GM23338 (cell line): ENCODE results near the gene FILIP1. TPM values are rescaled to one million over a fixed set of nuclear protein-coding genes. Genes with fewer than 3 reads are reported as not detected.

Experiments
- ATAC-seq: fragments of 200-7000 bp; cut with Tn5 transposase; 3 replicates; pipeline ENCODE4 v1.9.1; 2020
- DNase-seq: peaks from one replicate; pipeline ENCODE4 v3.0.0-alpha.2; 2015; ENCODE audit warnings: low spot score
- H2AFZ ChIP-seq: fragments of 200-600 bp; sonication (generic); 2 replicates; pipeline ENCODE4 v1.8.0; 2016; ENCODE audit warnings: antibody characterized with exemption, mild to moderate bottlenecking, moderate library complexity
- H3F3A ChIP-seq: fragments of 200-600 bp; sonication (generic); replicated peaks from 2 replicates; pipeline ENCODE4 v1.8.0; 2017; ENCODE audit warnings: antibody characterized with exemption, mixed run types, low read depth
- H3K27ac ChIP-seq: fragments of 200-600 bp; sonication (generic); 2 replicates; pipeline ENCODE4 v1.6.1; 2016; ENCODE audit warnings: low read depth
- H3K27me3 ChIP-seq: fragments of 200-600 bp; sonication (generic); 2 replicates; pipeline ENCODE4 v1.8.0; 2016; ENCODE audit warnings: mild to moderate bottlenecking, mixed run types, moderate library complexity; ENCODE audit not compliant: insufficient read depth
- H3K36me3 ChIP-seq: fragments of 200-600 bp; sonication (generic); 2 replicates; pipeline ENCODE4 v1.8.0; 2016; ENCODE audit warnings: mild to moderate bottlenecking; ENCODE audit not compliant: insufficient read depth
- H3K4me1 ChIP-seq: fragments of 200-600 bp; sonication (generic); 2 replicates; pipeline ENCODE4 v1.8.0; 2016; ENCODE audit warnings: mild to moderate bottlenecking, moderate library complexity; ENCODE audit not compliant: insufficient read depth
- H3K4me2 ChIP-seq: fragments of 200-600 bp; sonication (generic); 2 replicates; pipeline ENCODE4 v1.7.1; 2017; ENCODE audit warnings: mixed run types
- H3K4me3 ChIP-seq: fragments of 200-600 bp; sonication (generic); 2 replicates; pipeline ENCODE4 v1.6.1; 2016; ENCODE audit warnings: mixed run types
- H3K79me2 ChIP-seq: fragments of 200-600 bp; sonication (generic); replicated peaks from 2 replicates; pipeline ENCODE4 v1.8.0; 2017; ENCODE audit warnings: mild to moderate bottlenecking; ENCODE audit not compliant: insufficient read depth
- H3K9me2 ChIP-seq: fragments of 200-600 bp; sonication (generic); 2 replicates; pipeline ENCODE4 v1.8.0; 2017; ENCODE audit not compliant: insufficient read depth
- H4K20me1 ChIP-seq: fragments of 200-600 bp; sonication (generic); replicated peaks from 2 replicates; pipeline ENCODE4 v1.8.0; 2017; ENCODE audit warnings: mild to moderate bottlenecking; ENCODE audit not compliant: insufficient read depth
- H3K27ac Mint-ChIP-seq: 2 replicates; pipeline ENCODE4 v1.8.0; 2020; ENCODE audit warnings: inconsistent platforms, mild to moderate bottlenecking, moderate library complexity, mixed read lengths
- H3K27me3 Mint-ChIP-seq: 3 replicates; pipeline ENCODE4 v1.8.0; 2022; ENCODE audit warnings: low read depth, mild to moderate bottlenecking, moderate library complexity, mixed read lengths, inconsistent platforms; ENCODE audit not compliant: insufficient read depth, poor library complexity
- H3K36me3 Mint-ChIP-seq: 3 replicates; pipeline ENCODE4 v1.8.0; 2021; ENCODE audit warnings: low read depth, mild to moderate bottlenecking, inconsistent platforms, moderate library complexity, mixed read lengths
- H3K4me1 Mint-ChIP-seq: 3 replicates; pipeline ENCODE4 v1.8.0; 2020; ENCODE audit warnings: mild to moderate bottlenecking, inconsistent platforms, mixed read lengths
- H3K4me3 Mint-ChIP-seq: 3 replicates; pipeline ENCODE4 v1.8.0; 2021; ENCODE audit warnings: moderate library complexity, mild to moderate bottlenecking, inconsistent platforms, mixed read lengths
- H3K9me3 Mint-ChIP-seq: 3 replicates; pipeline ENCODE4 v1.8.0; 2020; ENCODE audit warnings: moderate library complexity, mild to moderate bottlenecking, inconsistent platforms, mixed read lengths
- CREB1 ChIP-seq: fragments of 250-450 bp; sonication (Bioruptor Pico); IDR thresholded peaks from 2 replicates; pipeline ENCODE4 v1.5.0; 2020; ENCODE audit warnings: low read depth, mild to moderate bottlenecking, moderate library complexity
- ETS1 ChIP-seq: IDR thresholded peaks from 2 replicates; pipeline ENCODE4 v1.6.1; 2016; ENCODE audit warnings: antibody characterized with exemption
- EZH2 ChIP-seq: fragments of 200-600 bp; sonication (generic); IDR thresholded peaks from one replicate; pipeline ENCODE4 v1.8.0; 2017; ENCODE audit warnings: antibody characterized with exemption, mild to moderate bottlenecking, low read depth; ENCODE audit not compliant: unreplicated experiment
- JUNB ChIP-seq: IDR thresholded peaks from one replicate; pipeline ENCODE4 v1.6.1; 2016; ENCODE audit warnings: antibody characterized with exemption; ENCODE audit not compliant: unreplicated experiment
- NANOG ChIP-seq: IDR thresholded peaks from 2 replicates; pipeline ENCODE4 v1.6.1; 2016; ENCODE audit warnings: antibody characterized with exemption, borderline replicate concordance
- POLR2AphosphoS5 ChIP-seq: IDR thresholded peaks from 2 replicates; pipeline ENCODE4 v1.6.1; 2016; ENCODE audit warnings: antibody characterized with exemption, low read depth
- REST ChIP-seq: IDR thresholded peaks from one replicate; pipeline ENCODE4 v1.6.1; 2018; ENCODE audit warnings: antibody characterized with exemption; ENCODE audit not compliant: unreplicated experiment
- STAT1 ChIP-seq: IDR thresholded peaks from one replicate; pipeline ENCODE4 v1.6.1; 2016; ENCODE audit warnings: antibody characterized with exemption; ENCODE audit not compliant: unreplicated experiment
- ZNF114 ChIP-seq: fragments of 250-450 bp; sonication (Bioruptor Pico); IDR thresholded peaks from 2 replicates; pipeline ENCODE4 v1.5.0; 2020; ENCODE audit warnings: mild to moderate bottlenecking, moderate library complexity
- ZNF331 ChIP-seq: fragments of 250-450 bp; sonication (Bioruptor Pico); IDR thresholded peaks from 2 replicates; pipeline ENCODE4 v1.5.0; 2020; ENCODE audit warnings: low read depth, mild to moderate bottlenecking, moderate library complexity
- ZNF462 ChIP-seq: fragments of 250-450 bp; sonication (Bioruptor Pico); IDR thresholded peaks from 2 replicates; pipeline ENCODE4 v1.5.0; 2020; ENCODE audit warnings: mild to moderate bottlenecking, moderate library complexity
- polyA plus RNA-seq: library from polyadenylated mRNA; unstranded; fragments of >200 nt; fragmentation: Nextera tagmentation; extraction: Ambion mirVana; gene quantifications from 2 replicates; pipeline ENCODE4 v1.2.1, GENCODE V29; 2016
- total RNA-seq: library from RNA; depleted of rRNA; stranded (reverse); fragments of >200 nt; shearing (Covaris generic); gene quantifications from 2 replicates; pipeline ENCODE4 v1.2.3, GENCODE V29; 2014

The FILIP1 gene
- total and polyA plus RNA-seq, 2 experiments from 2014 or later = 3.7 to 6.4 TPM

GRCh38 chr6:75315978-75316377 lies 177.6 kb downstream of the FILIP1 start:
- no peaks in the 10 kb centered on the region for H3K27me3 ChIP-seq
- TF ChIP-seq ZNF331 (CRISPR knock-in tag) (no peak), JUNB (no peak)
- no peaks in the 10 kb centered on the region for H3K4me1 ChIP-seq
- peaks cover 11% of the 10 kb centered on the region for H3K4me1 Mint-ChIP-seq
- no peaks in the 10 kb centered on the region for H3K9me2 ChIP-seq
- no peaks in the 10 kb centered on the region for H3K9me3 Mint-ChIP-seq
- DNase-seq (no peak), ATAC-seq (no peak)
- no peaks in the 10 kb centered on the region for H3K79me2 ChIP-seq
- no peaks in the 10 kb centered on the region for H4K20me1 ChIP-seq
- no peaks in the 10 kb centered on the region; the same call in 2 of the 3 replicates for H3K36me3 Mint-ChIP-seq
- H3F3A ChIP-seq = no peaks in the 10 kb centered on the region
- H3K4me2 ChIP-seq = no peak overlapping the region
- H3K36me3 ChIP-seq = no peaks in the 10 kb centered on the region
- no peak overlapping the region for H3K27ac Mint-ChIP-seq
- H3K4me3 Mint-ChIP-seq = no peak overlapping the region
- H2AFZ ChIP-seq = no peak overlapping the region
- no peak overlapping the region for H3K27ac ChIP-seq
- no peaks in the 10 kb centered on the region for H3K27me3 Mint-ChIP-seq
- no peak overlapping the region for H3K4me3 ChIP-seq

GRCh38 chr6:75308250-75308988 lies 185.2 kb downstream of the FILIP1 start:
- no peaks in the 10 kb centered on the region for H3K27me3 ChIP-seq
- H3K4me1 Mint-ChIP-seq = no peaks in the 10 kb centered on the region
- H3K4me2 ChIP-seq = 0 out of 2 replicates have a peak overlapping the region, but pooled peaks have one; percentile 28
- H3K4me3 Mint-ChIP-seq = no peak overlapping the region
- H3K79me2 ChIP-seq = no peaks in the 10 kb centered on the region
- H3F3A ChIP-seq = no peaks in the 10 kb centered on the region
- H3K36me3 ChIP-seq = no peaks in the 10 kb centered on the region
- no peaks in the 10 kb centered on the region for H3K9me2 ChIP-seq
- H3K4me1 ChIP-seq = peaks cover 17% of the 10 kb centered on the region
- DNase-seq = peak; percentile 45
- no peaks in the 10 kb centered on the region for H3K36me3 Mint-ChIP-seq
- H3K9me3 Mint-ChIP-seq = no peaks in the 10 kb centered on the region
- H4K20me1 ChIP-seq = no peaks in the 10 kb centered on the region
- H3K27ac ChIP-seq = no peak overlapping the region
- ATAC-seq = peak; percentile 85
- H2AFZ ChIP-seq = peak overlapping the region; percentile 64
- H3K27me3 Mint-ChIP-seq = no peaks in the 10 kb centered on the region
- no peak overlapping the region for H3K27ac Mint-ChIP-seq
- H3K4me3 ChIP-seq = no peak overlapping the region
- TF ChIP-seq JUNB (no peak), ZNF462 (CRISPR knock-in tag) (no peak), REST (no peak), NANOG (no peak), POLR2AphosphoS5 (no peak), STAT1 (no peak), CREB1 (no peak), EZH2 (no peak), ETS1 (no peak), ZNF331 (CRISPR knock-in tag) (no peak), ZNF114 (CRISPR knock-in tag) (no peak)
